HG02973 (cell line): ENCODE results near the gene EXOC4.
A peak's percentile ranks its signal among the peaks of the same experiment; 100 is the strongest.
"Not testable (repeated sequence)": the region's sequence is repeated elsewhere in the genome, so short reads cannot be mapped to it uniquely, and the experiment has no call there.

Experiments used
- ATAC-seq: cut with Tn5 transposase; IDR thresholded peaks from one replicate; pipeline ENCODE4 v1.9.1; 2021; ENCODE audit warnings: moderate library complexity; ENCODE audit not compliant: unreplicated experiment

EXOC4 gene

GRCh38 chr7:133252858-133253518 is at the start of gene EXOC4:
Gene EXOC4 (plus strand): TSS chr7:133253078.
- peak; percentile 98 for ATAC-seq

- no peak for ATAC-seq
Measured at GRCh38 chr7:133203490-133203889, 49.4 kb upstream of the EXOC4 start.

GRCh38 chr7:133207687-133208086 is 45.2 kb upstream of the EXOC4 start:
- ATAC-seq, result no peak

- ATAC-seq, result not testable (repeated sequence)
Measured at GRCh38 chr7:133210817-133211216, 42.1 kb upstream of the EXOC4 start.

GRCh38 chr7:133213772-133214171 is 39.1 kb upstream of the EXOC4 start:
- not testable (repeated sequence) for ATAC-seq

- no peak for ATAC-seq
Measured at GRCh38 chr7:133217773-133218172, 35.1 kb upstream of the EXOC4 start.

- ATAC-seq, result no peak
Measured at GRCh38 chr7:133230591-133231194, 22.2 kb upstream of the EXOC4 start.

- ATAC-seq, result no peak
Measured at GRCh38 chr7:133233142-133233541, 19.7 kb upstream of the EXOC4 start.

- ATAC-seq, result no peak
Measured at GRCh38 chr7:133234961-133235875, 17.7 kb upstream of the EXOC4 start.

- ATAC-seq, result no peak
Measured at GRCh38 chr7:133237545-133237944, 15.3 kb upstream of the EXOC4 start.

- no peak for ATAC-seq
Measured at GRCh38 chr7:133240302-133240701, 12.6 kb upstream of the EXOC4 start.

- no peak for ATAC-seq
Measured at GRCh38 chr7:133246558-133246957, 6.3 kb upstream of the EXOC4 start.

- ATAC-seq, result no peak
Measured at GRCh38 chr7:133248901-133249300, 4.0 kb upstream of the EXOC4 start.

- no peak for ATAC-seq
Measured at GRCh38 chr7:133252506-133252857, 396 bp upstream of the EXOC4 start.

- no peak for ATAC-seq
Measured at GRCh38 chr7:133253519-133253875, 619 bp downstream of the EXOC4 start.

- no peak for ATAC-seq
Measured at GRCh38 chr7:133255486-133255885, 2.6 kb downstream of the EXOC4 start.

GRCh38 chr7:133258174-133258573 is 5.3 kb downstream of the EXOC4 start:
- ATAC-seq, result no peak

GRCh38 chr7:133265821-133266220 is 12.9 kb downstream of the EXOC4 start:
- ATAC-seq, result no peak

- no peak for ATAC-seq
Measured at GRCh38 chr7:133268355-133268754, 15.5 kb downstream of the EXOC4 start.

- ATAC-seq, result no peak
Measured at GRCh38 chr7:133272336-133272735, 19.5 kb downstream of the EXOC4 start.

- no peak for ATAC-seq
Measured at GRCh38 chr7:133273227-133273626, 20.3 kb downstream of the EXOC4 start.

- no peak for ATAC-seq
Measured at GRCh38 chr7:133274265-133274664, 21.4 kb downstream of the EXOC4 start.
